GM12875 (cell line): ENCODE results near the gene KLK1.
A peak's percentile ranks its signal among the peaks of the same experiment; 100 is the strongest.

ENCODE experiments used
- H3K4me3 ChIP-seq: one replicate; pipeline ENCODE4 v1.5.1; 2011; ENCODE audit warnings: low read depth, low read length, control low read depth
- CTCF ChIP-seq: IDR thresholded peaks from 2 replicates; pipeline ENCODE4 v1.5.1; 2011; ENCODE audit warnings: low read depth, mild to moderate bottlenecking, control low read depth, inconsistent platforms, low read length, moderate library complexity, borderline replicate concordance; ENCODE audit not compliant: insufficient read depth

KLK1 gene

GRCh38 chr19:50823389-50824042 is at the start of gene KLK1:
Gene KLK1, minus strand, starts transcription at chr19:50823787. Its CDS starts 39 bp downstream, at chr19:50823748.
- TF ChIP-seq CTCF: no peak
- H3K4me3 ChIP-seq: no peak within 1 kb of the TSS

- H3K4me3 ChIP-seq: no peak within 1 kb of the TSS
- no peak for TF ChIP-seq CTCF
Measured at GRCh38 chr19:50873056-50873455, 49.5 kb upstream of the KLK1 start, which contains the start of gene KLK2. Gene KLK2, plus strand, starts transcription at chr19:50873439. Its CDS starts 35 bp downstream, at chr19:50873474.

- peak; percentile 12; the same call in 1 of the 2 replicates for TF ChIP-seq CTCF
- no peak overlapping the region for H3K4me3 ChIP-seq
Measured at GRCh38 chr19:50870417-50871089, 47.0 kb upstream of the KLK1 start.

- no peak overlapping the region for H3K4me3 ChIP-seq
- no peak for TF ChIP-seq CTCF
Measured at GRCh38 chr19:50869479-50869878, 45.9 kb upstream of the KLK1 start.

- no peak overlapping the region for H3K4me3 ChIP-seq
- TF ChIP-seq CTCF: no peak
Measured at GRCh38 chr19:50861496-50862286, 38.1 kb upstream of the KLK1 start.

GRCh38 chr19:50861010-50861409 is 37.4 kb upstream of the KLK1 start:
- TF ChIP-seq CTCF: no peak

More at GRCh38 chr19:50861010-50861409, 37.4 kb upstream of the KLK1 start:
- no peak overlapping the region for H3K4me3 ChIP-seq
